ENCODE data around the gene UBAC1. TPM values are rescaled to one million over a fixed set of nuclear protein-coding genes. Genes with fewer than 3 reads are reported as not detected.

UBAC1 gene
- total RNA-seq, 4 donors from 2014 or later = 48.6 to 61.4 (median 55.9) TPM

DNA sequence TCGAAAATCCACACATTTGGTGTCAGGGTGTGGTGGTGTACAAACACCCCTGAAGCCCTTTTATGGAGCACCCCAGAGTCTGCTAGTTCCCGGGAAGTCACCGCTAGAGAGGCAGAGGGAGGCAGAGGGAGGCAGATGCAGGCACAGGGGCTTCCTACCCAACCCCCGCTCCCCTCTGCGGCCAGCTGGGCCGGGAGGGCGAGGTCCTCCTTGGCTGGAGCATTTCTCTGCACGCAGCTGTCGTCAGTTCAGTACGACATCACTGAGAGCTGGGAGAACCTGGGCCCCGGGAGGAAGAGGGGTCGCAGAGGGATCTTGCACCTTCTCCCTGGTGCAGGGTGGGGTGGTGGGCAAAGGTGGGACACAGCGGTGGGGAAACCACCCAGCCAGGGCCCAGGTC is 15.8 kb upstream of the UBAC1 start:
- Histone ChIP-seq H3K27me3 (peaks cover 0 to 17% of the 10 kb centered on the region in 2 donors), H3K4me3 (no peak overlapping the region), H3K36me3 (no peaks in the 10 kb centered on the region), H3K27ac (peak overlapping the region in 3 of 4 donors; percentile 12 to 69 (median 60)), H3K9me3 (no peaks in the 10 kb centered on the region), H3K4me1 (peaks cover 0 to 39% (median 23%) of the 10 kb centered on the region in 4 donors)
- no peak for DNase-seq (ENCODE audit: low spot score in 2 of 2)
- 45 to 53% methylated on average over 12 to 13 of the region's 13 CpGs for WGBS, 2 donors
- TF ChIP-seq EP300 (IDR thresholded peaks at IDR 0.05) (no peak), POLR2A (IDR thresholded peaks at IDR 0.05) (no peak)
- TF ChIP-seq, protein P1, sequence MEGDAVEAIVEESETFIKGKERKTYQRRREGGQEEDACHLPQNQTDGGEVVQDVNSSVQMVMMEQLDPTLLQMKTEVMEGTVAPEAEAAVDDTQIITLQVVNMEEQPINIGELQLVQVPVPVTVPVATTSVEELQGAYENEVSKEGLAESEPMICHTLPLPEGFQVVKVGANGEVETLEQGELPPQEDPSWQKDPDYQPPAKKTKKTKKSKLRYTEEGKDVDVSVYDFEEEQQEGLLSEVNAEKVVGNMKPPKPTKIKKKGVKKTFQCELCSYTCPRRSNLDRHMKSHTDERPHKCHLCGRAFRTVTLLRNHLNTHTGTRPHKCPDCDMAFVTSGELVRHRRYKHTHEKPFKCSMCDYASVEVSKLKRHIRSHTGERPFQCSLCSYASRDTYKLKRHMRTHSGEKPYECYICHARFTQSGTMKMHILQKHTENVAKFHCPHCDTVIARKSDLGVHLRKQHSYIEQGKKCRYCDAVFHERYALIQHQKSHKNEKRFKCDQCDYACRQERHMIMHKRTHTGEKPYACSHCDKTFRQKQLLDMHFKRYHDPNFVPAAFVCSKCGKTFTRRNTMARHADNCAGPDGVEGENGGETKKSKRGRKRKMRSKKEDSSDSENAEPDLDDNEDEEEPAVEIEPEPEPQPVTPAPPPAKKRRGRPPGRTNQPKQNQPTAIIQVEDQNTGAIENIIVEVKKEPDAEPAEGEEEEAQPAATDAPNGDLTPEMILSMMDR (IDR thresholded peaks at IDR 0.05) = no peak

DNA sequence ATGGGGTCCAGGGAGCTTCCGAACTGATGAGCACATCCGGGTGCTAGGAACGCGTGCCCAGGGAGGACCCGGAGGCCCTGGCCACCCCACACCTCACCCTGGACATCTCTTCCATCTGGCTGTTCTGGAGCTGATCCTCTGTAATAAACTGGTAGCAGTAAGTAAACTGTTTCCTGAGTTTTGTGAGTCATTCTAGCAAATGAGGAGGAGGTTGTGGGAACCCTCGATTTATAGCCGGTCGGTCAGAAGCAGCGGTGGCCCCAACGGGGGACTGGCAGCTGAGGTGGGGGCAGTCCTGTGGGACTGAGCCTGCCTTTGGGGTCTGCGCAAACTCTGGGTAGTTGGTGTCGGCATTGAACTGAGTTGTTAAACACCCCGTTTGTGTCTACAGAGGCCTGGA is 15.4 kb upstream of the UBAC1 start:
- Histone ChIP-seq H3K27ac (peak overlapping the region in 1 of 4 donors; percentile 69), H3K4me1 (peaks cover 0 to 39% (median 23%) of the 10 kb centered on the region in 4 donors), H3K27me3 (peaks cover 0 to 17% of the 10 kb centered on the region in 2 donors), H3K36me3 (no peaks in the 10 kb centered on the region), H3K9me3 (no peaks in the 10 kb centered on the region), H3K4me3 (no peak overlapping the region)
- TF ChIP-seq EP300 (IDR thresholded peaks at IDR 0.05) (no peak), POLR2A (IDR thresholded peaks at IDR 0.05) (no peak)
- TF ChIP-seq, protein P1 (IDR thresholded peaks at IDR 0.05) = no peak
- WGBS, 2 donors = 72 to 74% methylated on average over 10 to 13 of the region's 13 CpGs
- no peak for DNase-seq (ENCODE audit: low spot score in 2 of 2)

DNA sequence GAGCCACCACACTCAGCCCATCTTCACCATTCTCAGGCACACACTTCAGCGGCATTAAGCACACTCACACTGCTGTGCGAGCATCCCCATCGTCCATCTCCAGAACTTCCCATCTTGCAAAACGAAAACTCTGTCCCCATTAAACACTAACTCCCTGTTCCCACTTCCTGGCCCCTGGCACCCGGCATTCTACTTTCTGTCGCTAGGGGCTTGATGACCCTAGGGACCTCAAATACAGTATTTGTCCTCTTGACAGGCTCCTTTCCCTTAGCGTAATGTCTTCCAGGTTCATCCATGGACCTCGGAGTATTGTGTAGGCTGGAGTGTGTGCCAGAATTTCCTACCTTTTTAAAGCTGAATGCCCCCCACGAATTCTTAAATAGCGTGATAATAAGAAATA is 14.7 kb upstream of the UBAC1 start:
- Histone ChIP-seq H3K4me1 (peaks cover 0 to 33% (median 21%) of the 10 kb centered on the region in 4 donors), H3K9me3 (no peaks in the 10 kb centered on the region), H3K4me3 (no peak overlapping the region), H3K36me3 (no peaks in the 10 kb centered on the region), H3K27me3 (peaks cover 0 to 17% of the 10 kb centered on the region in 2 donors), H3K27ac (no peak overlapping the region)
- 74% methylated on average over 10 of the region's 10 CpGs for WGBS, 2 donors
- DNase-seq (ENCODE audit: low spot score in 2 of 2) = no peak
- no peak for TF ChIP-seq POLR2A (IDR thresholded peaks at IDR 0.05)
- TF ChIP-seq, protein P1 (IDR thresholded peaks at IDR 0.05) = no peak
- TF ChIP-seq EP300 (IDR thresholded peaks at IDR 0.05) = no peak

DNA sequence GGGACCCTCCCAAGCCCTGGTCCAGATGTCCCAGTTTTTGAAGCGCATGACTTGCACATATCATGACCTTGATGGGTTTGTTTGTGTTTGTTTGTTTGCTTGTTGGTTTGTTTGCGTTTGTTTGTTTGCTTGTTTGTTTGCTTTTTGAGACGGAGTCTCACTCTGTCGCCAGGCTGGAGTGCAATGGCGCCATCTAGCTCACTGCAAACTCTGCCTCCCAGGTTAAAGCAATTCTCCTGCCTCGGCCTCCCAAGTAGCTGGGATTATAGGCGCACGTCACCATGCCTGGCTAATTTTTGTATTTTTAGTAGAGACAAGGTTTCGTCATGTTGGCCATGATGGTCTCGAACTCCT is 13.0 kb upstream of the UBAC1 start:
- Histone ChIP-seq H3K9me3 (no peaks in the 10 kb centered on the region), H3K27ac (no peak overlapping the region), H3K4me3 (no peak overlapping the region), H3K4me1 (peaks cover 0 to 21% (median 8%) of the 10 kb centered on the region in 4 donors), H3K36me3 (no peaks in the 10 kb centered on the region), H3K27me3 (peaks cover 0 to 17% of the 10 kb centered on the region in 2 donors)
- no peak for DNase-seq (ENCODE audit: low spot score in 2 of 2)
- 64 to 68% methylated on average over 10 of the region's 10 CpGs for WGBS, 2 donors
- TF ChIP-seq EP300 (IDR thresholded peaks at IDR 0.05) = no peak
- TF ChIP-seq, protein P1 (IDR thresholded peaks at IDR 0.05) = no peak
- no peak for TF ChIP-seq POLR2A (IDR thresholded peaks at IDR 0.05)

DNA sequence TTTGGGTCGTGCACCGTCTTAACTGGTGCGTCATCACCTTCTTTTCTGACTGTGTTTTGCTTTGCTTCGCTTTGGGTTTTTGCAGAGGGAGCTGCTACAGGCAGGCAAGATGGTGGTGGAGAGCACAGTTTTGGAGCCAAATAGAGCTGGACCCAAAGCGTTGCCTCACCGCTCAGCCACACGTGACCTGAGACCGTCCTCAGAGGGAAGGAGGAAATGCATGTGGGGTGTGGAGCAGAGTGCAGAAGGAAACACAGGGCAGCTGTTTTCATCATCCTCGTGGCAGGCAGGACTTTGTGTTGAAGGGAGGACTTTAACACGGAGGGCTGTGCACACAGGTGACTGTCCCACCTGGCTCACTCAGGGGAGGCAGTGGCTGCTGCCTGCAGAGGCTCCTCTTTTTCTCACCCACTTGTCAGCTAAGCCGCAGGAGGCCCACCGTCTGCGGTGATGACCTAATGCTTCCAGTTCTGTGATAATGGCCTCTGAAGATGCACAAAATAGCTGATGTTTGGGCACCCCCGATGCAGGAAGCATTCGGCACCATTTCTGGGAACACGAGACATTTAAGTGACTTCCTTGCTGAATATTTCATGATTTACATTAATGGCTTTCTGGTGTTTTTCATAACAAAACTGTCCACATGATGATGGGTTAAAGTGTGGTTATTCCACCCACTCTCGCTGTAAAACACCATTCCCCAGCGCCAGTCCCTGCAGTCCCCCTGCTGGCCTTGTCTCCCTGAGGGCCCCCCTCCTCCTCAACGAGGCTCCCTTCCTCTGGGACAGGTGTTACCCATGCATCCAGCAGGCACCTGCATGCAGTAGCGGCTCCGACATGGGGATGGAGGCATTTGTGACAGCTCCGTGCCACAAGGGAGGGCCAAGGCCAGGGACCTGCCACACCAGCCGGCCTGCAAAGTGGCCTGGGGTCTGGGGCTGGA is 12.4 kb upstream of the UBAC1 start:
- Histone ChIP-seq H3K9me3 (no peaks in the 10 kb centered on the region), H3K27ac (no peak overlapping the region), H3K4me1 (peaks cover 0 to 21% (median 4%) of the 10 kb centered on the region in 4 donors), H3K27me3 (peaks cover 0 to 17% of the 10 kb centered on the region in 2 donors), H3K4me3 (no peak overlapping the region), H3K36me3 (no peaks in the 10 kb centered on the region)
- TF ChIP-seq EP300 (IDR thresholded peaks at IDR 0.05) (no peak), POLR2A (IDR thresholded peaks at IDR 0.05) (no peak)
- TF ChIP-seq, protein P1 (IDR thresholded peaks at IDR 0.05) = no peak
- WGBS, 2 donors = 55 to 56% methylated on average over 23 of the region's 23 CpGs
- DNase-seq (ENCODE audit: low spot score in 2 of 2) = no peak
